ENCODE results near the gene MON1A.
"Not testable (repeated sequence)": the region's sequence is repeated elsewhere in the genome, so short reads cannot be mapped to it uniquely, and the experiment has no call there.

MON1A gene

GRCh38 chr3:49924683-49925082, 4.9 kb downstream of the MON1A start:
- Histone ChIP-seq H2AFZ (ENCODE audit: low read depth, low read length, severe bottlenecking) (no peak overlapping the region), H3K27ac (ENCODE audit: low read depth, low read length) (no peak overlapping the region), H3K79me2 (ENCODE audit: insufficient read depth, low read length) (peaks cover 3% of the 10 kb centered on the region; the same call in 1 of the 2 replicates), H3K36me3 (ENCODE audit: low read length) (no peaks in the 10 kb centered on the region), H3K9me2 (replicated peaks; ENCODE audit: insufficient read depth, low read length) (no peaks in the 10 kb centered on the region), H3K4me3 (ENCODE audit: insufficient read depth, low read length, poor library complexity, severe bottlenecking) (no peak overlapping the region), H3F3A (ENCODE audit: insufficient read depth) (no peaks in the 10 kb centered on the region), H3K9me3 (ENCODE audit: insufficient read depth, low read length) (no peaks in the 10 kb centered on the region), H4K20me1 (ENCODE audit: low read depth, low read length) (no peaks in the 10 kb centered on the region), H3K4me2 (ENCODE audit: low read depth, low read length, poor library complexity, severe bottlenecking) (no peak overlapping the region), H3K9ac (ENCODE audit: low read length) (no peak overlapping the region), H3K27me3 (ENCODE audit: low read length) (no peaks in the 10 kb centered on the region)
- TF ChIP-seq CTCF (IDR thresholded peaks at IDR 0.05; ENCODE audit: insufficient read depth, low read length, poor library complexity, severe bottlenecking), result no peak
- TF ChIP-seq EZH2phosphoT487 (conservative IDR thresholded peaks at IDR 0.05; ENCODE audit: low read length), result no peak

- not testable (repeated sequence) for H3F3A ChIP-seq (ENCODE audit: insufficient read depth); H4K20me1 ChIP-seq (ENCODE audit: low read depth, low read length); H3K9me3 ChIP-seq (ENCODE audit: insufficient read depth, low read length); H2AFZ ChIP-seq (ENCODE audit: low read depth, low read length, severe bottlenecking); H3K4me2 ChIP-seq (ENCODE audit: low read depth, low read length, poor library complexity, severe bottlenecking); H3K27ac ChIP-seq (ENCODE audit: low read depth, low read length); H3K79me2 ChIP-seq (ENCODE audit: insufficient read depth, low read length); H3K9ac ChIP-seq (ENCODE audit: low read length); H3K4me3 ChIP-seq (ENCODE audit: insufficient read depth, low read length, poor library complexity, severe bottlenecking); H3K27me3 ChIP-seq (ENCODE audit: low read length); H3K36me3 ChIP-seq (ENCODE audit: low read length); H3K9me2 ChIP-seq (replicated peaks; ENCODE audit: insufficient read depth, low read length)
Observed at GRCh38 chr3:49917806-49918590, 11.6 kb downstream of the MON1A start.

- no peak overlapping the region for H3K27ac ChIP-seq (ENCODE audit: low read depth, low read length)
- H3K9me2 ChIP-seq (replicated peaks; ENCODE audit: insufficient read depth, low read length), result no peaks in the 10 kb centered on the region
- no peaks in the 10 kb centered on the region for H4K20me1 ChIP-seq (ENCODE audit: low read depth, low read length)
- no peak overlapping the region for H3K4me3 ChIP-seq (ENCODE audit: insufficient read depth, low read length, poor library complexity, severe bottlenecking)
- H3K79me2 ChIP-seq (ENCODE audit: insufficient read depth, low read length), result no peaks in the 10 kb centered on the region
- no peak overlapping the region for H3K9ac ChIP-seq (ENCODE audit: low read length)
- H3F3A ChIP-seq (ENCODE audit: insufficient read depth), result no peaks in the 10 kb centered on the region
- TF ChIP-seq EZH2phosphoT487 (conservative IDR thresholded peaks at IDR 0.05; ENCODE audit: low read length), result no peak
- no peak for TF ChIP-seq CTCF (IDR thresholded peaks at IDR 0.05; ENCODE audit: insufficient read depth, low read length, poor library complexity, severe bottlenecking)
- H2AFZ ChIP-seq (ENCODE audit: low read depth, low read length, severe bottlenecking), result no peak overlapping the region
- no peak overlapping the region for H3K4me2 ChIP-seq (ENCODE audit: low read depth, low read length, poor library complexity, severe bottlenecking)
- no peaks in the 10 kb centered on the region for H3K27me3 ChIP-seq (ENCODE audit: low read length)
- no peaks in the 10 kb centered on the region for H3K36me3 ChIP-seq (ENCODE audit: low read length)
- no peaks in the 10 kb centered on the region for H3K9me3 ChIP-seq (ENCODE audit: insufficient read depth, low read length)
Observed at GRCh38 chr3:49916686-49917085, 12.9 kb downstream of the MON1A start.

- Histone ChIP-seq H3K9ac (ENCODE audit: low read length) (no peak overlapping the region), H3K4me3 (ENCODE audit: insufficient read depth, low read length, poor library complexity, severe bottlenecking) (no peak overlapping the region), H2AFZ (ENCODE audit: low read depth, low read length, severe bottlenecking) (no peak overlapping the region), H3K9me3 (ENCODE audit: insufficient read depth, low read length) (no peaks in the 10 kb centered on the region), H4K20me1 (ENCODE audit: low read depth, low read length) (no peaks in the 10 kb centered on the region), H3K9me2 (replicated peaks; ENCODE audit: insufficient read depth, low read length) (no peaks in the 10 kb centered on the region), H3K36me3 (ENCODE audit: low read length) (no peaks in the 10 kb centered on the region), H3K27me3 (ENCODE audit: low read length) (no peaks in the 10 kb centered on the region), H3F3A (ENCODE audit: insufficient read depth) (no peaks in the 10 kb centered on the region), H3K4me2 (ENCODE audit: low read depth, low read length, poor library complexity, severe bottlenecking) (no peak overlapping the region), H3K79me2 (ENCODE audit: insufficient read depth, low read length) (no peaks in the 10 kb centered on the region), H3K27ac (ENCODE audit: low read depth, low read length) (no peak overlapping the region)
- TF ChIP-seq EZH2phosphoT487 (conservative IDR thresholded peaks at IDR 0.05; ENCODE audit: low read length) (no peak), CTCF (IDR thresholded peaks at IDR 0.05; ENCODE audit: insufficient read depth, low read length, poor library complexity, severe bottlenecking) (no peak)
Observed at GRCh38 chr3:49914906-49915305, 14.7 kb downstream of the MON1A start.

Measured in SU-DHL-6 (cell line).